ENCODE data around the gene ORMDL3.
"Not testable (repeated sequence)": the region's sequence is repeated elsewhere in the genome, so short reads cannot be mapped to it uniquely, and the experiment has no call there.

ORMDL3 gene

GRCh38 chr17:39949028-39949427, 21.6 kb upstream of the ORMDL3 start:
- peak overlapping the region in 1 of 3 experiments; percentile 49 for H3K27ac Mint-ChIP-seq
- H3K4me1 Mint-ChIP-seq = peaks cover 5% of the 10 kb centered on the region
- no peak for TF ChIP-seq CTCF (IDR thresholded peaks at IDR 0.05; ENCODE audit: unreplicated experiment in 3 of 3)

GRCh38 chr17:39948489-39948828, 21.1 kb upstream of the ORMDL3 start:
- not testable (repeated sequence) for H3K27me3 Mint-ChIP-seq (ENCODE audit: low read depth); H3K4me1 Mint-ChIP-seq; H3K4me3 Mint-ChIP-seq; H3K36me3 Mint-ChIP-seq (ENCODE audit: low read depth); H3K27ac Mint-ChIP-seq; H3K9me3 Mint-ChIP-seq

More at GRCh38 chr17:39949028-39949427, 21.6 kb upstream of the ORMDL3 start:
- H3K36me3 Mint-ChIP-seq (ENCODE audit: low read depth) = no peaks in the 10 kb centered on the region
- no peaks in the 10 kb centered on the region for H3K9me3 Mint-ChIP-seq
- H3K27me3 Mint-ChIP-seq (ENCODE audit: low read depth) = no peaks in the 10 kb centered on the region
- H3K4me3 Mint-ChIP-seq = no peak overlapping the region

GRCh38 chr17:39946551-39947330, 19.3 kb upstream of the ORMDL3 start:
- Mint-ChIP-seq H3K4me1 (peaks cover 5% of the 10 kb centered on the region), H3K4me3 (no peak overlapping the region), H3K27me3 (ENCODE audit: low read depth) (peaks cover 5% of the 10 kb centered on the region), H3K36me3 (ENCODE audit: low read depth) (no peaks in the 10 kb centered on the region), H3K9me3 (no peaks in the 10 kb centered on the region), H3K27ac (no peak overlapping the region)
- no peak for TF ChIP-seq CTCF (IDR thresholded peaks at IDR 0.05; ENCODE audit: unreplicated experiment in 3 of 3)

- no peak for TF ChIP-seq CTCF (IDR thresholded peaks at IDR 0.05; ENCODE audit: unreplicated experiment in 3 of 3)
- Mint-ChIP-seq H3K36me3 (ENCODE audit: low read depth) (no peaks in the 10 kb centered on the region), H3K27me3 (ENCODE audit: low read depth) (peaks cover 10% of the 10 kb centered on the region), H3K4me3 (no peak overlapping the region), H3K4me1 (peaks cover 6% of the 10 kb centered on the region), H3K27ac (no peak overlapping the region), H3K9me3 (no peaks in the 10 kb centered on the region)
Observed at GRCh38 chr17:39944393-39944711, 17.0 kb upstream of the ORMDL3 start.

GRCh38 chr17:39943702-39944392, 16.4 kb upstream of the ORMDL3 start:
- H3K4me1 Mint-ChIP-seq = peaks cover 12% of the 10 kb centered on the region
- peaks cover 10% of the 10 kb centered on the region for H3K27me3 Mint-ChIP-seq (ENCODE audit: low read depth)
- H3K4me3 Mint-ChIP-seq = no peak overlapping the region
- no peak overlapping the region for H3K27ac Mint-ChIP-seq
- no peak for TF ChIP-seq CTCF (IDR thresholded peaks at IDR 0.05; ENCODE audit: unreplicated experiment in 3 of 3)
- H3K9me3 Mint-ChIP-seq = no peaks in the 10 kb centered on the region
- no peaks in the 10 kb centered on the region for H3K36me3 Mint-ChIP-seq (ENCODE audit: low read depth)

- TF ChIP-seq CTCF (IDR thresholded peaks at IDR 0.05; ENCODE audit: unreplicated experiment in 3 of 3) = peak; percentile 49 to 61 (median 59)
- peaks cover 12% of the 10 kb centered on the region for H3K4me1 Mint-ChIP-seq
- peak overlapping the region in 1 of 3 experiments; percentile 2 for H3K4me3 Mint-ChIP-seq
- H3K9me3 Mint-ChIP-seq = no peaks in the 10 kb centered on the region
- H3K27me3 Mint-ChIP-seq (ENCODE audit: low read depth) = peaks cover 10% of the 10 kb centered on the region
- no peaks in the 10 kb centered on the region for H3K36me3 Mint-ChIP-seq (ENCODE audit: low read depth)
- H3K27ac Mint-ChIP-seq = peak overlapping the region; percentile 55 to 73 (median 61)
Observed at GRCh38 chr17:39939588-39940419, 12.4 kb upstream of the ORMDL3 start.

Measured in nephron (organoid).